GM12874 (cell line): ENCODE results near the gene ZNF202.

Experiments used
- CTCF ChIP-seq: IDR thresholded peaks from 2 replicates; pipeline ENCODE4 v1.5.1; 2011; ENCODE audit warnings: low read depth, mild to moderate bottlenecking, control low read depth, low read length, moderate library complexity; ENCODE audit not compliant: insufficient read depth

Gene ZNF202

GRCh38 chr11:123771664-123772063, 30.2 kb upstream of the ZNF202 start:
- TF ChIP-seq CTCF = no peak

GRCh38 chr11:123770712-123771111, 29.3 kb upstream of the ZNF202 start:
- no peak for TF ChIP-seq CTCF

- TF ChIP-seq CTCF = no peak
Observed at GRCh38 chr11:123765601-123766000, 24.1 kb upstream of the ZNF202 start.

GRCh38 chr11:123762422-123762821, 21.0 kb upstream of the ZNF202 start:
- TF ChIP-seq CTCF = no peak

- TF ChIP-seq CTCF = no peak
Observed at GRCh38 chr11:123760894-123761293, 19.4 kb upstream of the ZNF202 start.

GRCh38 chr11:123757976-123758375, 16.5 kb upstream of the ZNF202 start:
- no peak for TF ChIP-seq CTCF

- no peak for TF ChIP-seq CTCF
Observed at GRCh38 chr11:123755813-123756212, 14.4 kb upstream of the ZNF202 start.

- TF ChIP-seq CTCF = no peak
Observed at GRCh38 chr11:123755344-123755743, 13.9 kb upstream of the ZNF202 start.
